IMR-90 (cell line): ENCODE measurements around the gene ORC2.

Experiments
- BHLHE40 ChIP-seq: fragments of 150-350 bp; IDR thresholded peaks from 2 replicates; pipeline ENCODE4 v1.6.1; 2016; ENCODE audit warnings: mild to moderate bottlenecking, low read depth, low read length
- CHD1 ChIP-seq: IDR thresholded peaks from 2 replicates; pipeline ENCODE4 v1.6.1; 2012; ENCODE audit warnings: low read depth, low read length, improper control_type of control experiment
- CTCF ChIP-seq: conservative IDR thresholded peaks from 2 replicates; pipeline ENCODE4 v1.5.1; 2012; ENCODE audit warnings: mild to moderate bottlenecking, low read depth, low read length, improper control_type of control experiment
- MAZ ChIP-seq: IDR thresholded peaks from 2 replicates; pipeline ENCODE4 v1.6.1; 2012; ENCODE audit warnings: low read depth, mild to moderate bottlenecking, low read length, improper control_type of control experiment, moderate library complexity, borderline replicate concordance
- POLR2A ChIP-seq: IDR thresholded peaks from 2 replicates; pipeline ENCODE4 v1.6.1; 2012; ENCODE audit warnings: mild to moderate bottlenecking, low read depth, low read length
- RCOR1 ChIP-seq: IDR thresholded peaks from 2 replicates; pipeline ENCODE4 v1.6.1; 2012; ENCODE audit warnings: mild to moderate bottlenecking, low read length, improper control_type of control experiment; ENCODE audit not compliant: insufficient replicate concordance
- USF2 ChIP-seq: fragments of 150-350 bp; IDR thresholded peaks from 2 replicates; pipeline ENCODE4 v1.6.1; 2017; ENCODE audit warnings: mild to moderate bottlenecking, antibody characterized with exemption, low read length, low read depth

- TF ChIP-seq CTCF (no peak), POLR2A (no peak), MAZ (no peak), CHD1 (no peak), RCOR1 (no peak), USF2 (no peak), BHLHE40 (no peak)
Observed at GRCh38 chr2:200976710-200977109, 13.2 kb upstream of the ORC2 start.
